Activated B cell treated with CpG ODN at 0.5 μM for 24 hours (primary cell): ENCODE data around the gene MASP1. TPM values are rescaled to one million over a fixed set of nuclear protein-coding genes. Genes with fewer than 3 reads are reported as not detected.

Experiments
- ATAC-seq: fragments of 200-7000 bp; cut with Tn5 transposase; one replicate; pipeline ENCODE4 v1.10.0; 2021; ENCODE audit warnings: low read depth, mild to moderate bottlenecking, moderate library complexity
- CTCF ChIA-PET: fragments of 350-600 bp; sonication (Branson Sonifier 250); formaldehyde crosslinking; loops from one replicate; lab custom pipeline; 2021; ENCODE audit warnings: antibody characterized with exemption; lab: Charles Lee
- POLR2A ChIA-PET: fragments of 350-600 bp; sonication (Branson Sonifier 250); formaldehyde crosslinking; loops from one replicate; lab custom pipeline; 2021; ENCODE audit warnings: antibody characterized with exemption; lab: Charles Lee
- DNase-seq: peaks from one replicate; pipeline ENCODE4 v3.0.0; 2022
- H3K27ac Mint-ChIP-seq: one replicate; pipeline ENCODE4 v1.8.0; 2020; ENCODE audit warnings: mixed read lengths
- H3K27me3 Mint-ChIP-seq: one replicate; pipeline ENCODE4 v1.8.0; 2021; ENCODE audit warnings: mixed read lengths
- H3K36me3 Mint-ChIP-seq: one replicate; pipeline ENCODE4 v1.8.0; 2021; ENCODE audit warnings: low read depth, mixed read lengths
- H3K4me1 Mint-ChIP-seq: one replicate; pipeline ENCODE4 v1.8.0; 2021; ENCODE audit warnings: mixed read lengths
- H3K4me3 Mint-ChIP-seq: one replicate; pipeline ENCODE4 v1.8.0; 2020; ENCODE audit warnings: mild to moderate bottlenecking, mixed read lengths
- H3K9me3 Mint-ChIP-seq: one replicate; pipeline ENCODE4 v1.8.0; 2020; ENCODE audit warnings: mixed read lengths
- intact Hi-C: fragments of 100-400 bp; cut with micrococcal nuclease; formaldehyde crosslinking; loops from one replicate; pipeline ENCODE4 v1.15.1; 2024
- total RNA-seq: library from RNA; stranded (reverse); gene quantifications from 2 replicates; pipeline ENCODE4 v1.2.3, GENCODE V29; 2022
- TF ChIP-seq, protein P1 (sequence below): fragments of 200-600 bp; IDR thresholded peaks from one replicate; pipeline ENCODE4 v1.8.0; 2022; ENCODE audit warnings: antibody characterized with exemption, mild to moderate bottlenecking

MASP1 gene
- total RNA-seq, 1 donor from 2014 or later: not detected

DNA sequence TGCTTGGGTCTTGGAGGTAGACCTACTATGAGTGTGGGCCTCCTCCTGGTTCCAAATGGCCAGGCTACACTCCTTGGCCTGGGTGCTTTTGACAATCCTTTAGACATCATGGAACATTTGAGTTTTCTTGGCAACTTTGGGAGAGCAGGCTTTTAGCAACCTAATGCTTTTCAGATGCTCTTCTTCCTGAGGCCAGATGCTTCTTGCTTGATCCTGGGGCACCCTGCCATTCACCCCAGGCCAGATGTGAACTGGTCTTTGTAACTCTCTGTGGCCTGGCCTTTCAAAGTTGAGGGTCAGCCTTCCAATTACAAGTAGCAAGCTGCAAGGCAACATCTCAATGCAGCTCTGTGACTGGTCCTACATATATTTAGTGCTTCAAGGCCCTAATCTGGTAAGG is 53.8 kb downstream of the MASP1 start:
- Mint-ChIP-seq H3K27ac (no peak overlapping the region), H3K36me3 (no peaks in the 10 kb centered on the region), H3K27me3 (no peaks in the 10 kb centered on the region), H3K4me1 (no peaks in the 10 kb centered on the region), H3K9me3 (peaks cover 5% of the 10 kb centered on the region), H3K4me3 (no peak overlapping the region)
- no peak for ATAC-seq
- TF ChIP-seq, protein P1, sequence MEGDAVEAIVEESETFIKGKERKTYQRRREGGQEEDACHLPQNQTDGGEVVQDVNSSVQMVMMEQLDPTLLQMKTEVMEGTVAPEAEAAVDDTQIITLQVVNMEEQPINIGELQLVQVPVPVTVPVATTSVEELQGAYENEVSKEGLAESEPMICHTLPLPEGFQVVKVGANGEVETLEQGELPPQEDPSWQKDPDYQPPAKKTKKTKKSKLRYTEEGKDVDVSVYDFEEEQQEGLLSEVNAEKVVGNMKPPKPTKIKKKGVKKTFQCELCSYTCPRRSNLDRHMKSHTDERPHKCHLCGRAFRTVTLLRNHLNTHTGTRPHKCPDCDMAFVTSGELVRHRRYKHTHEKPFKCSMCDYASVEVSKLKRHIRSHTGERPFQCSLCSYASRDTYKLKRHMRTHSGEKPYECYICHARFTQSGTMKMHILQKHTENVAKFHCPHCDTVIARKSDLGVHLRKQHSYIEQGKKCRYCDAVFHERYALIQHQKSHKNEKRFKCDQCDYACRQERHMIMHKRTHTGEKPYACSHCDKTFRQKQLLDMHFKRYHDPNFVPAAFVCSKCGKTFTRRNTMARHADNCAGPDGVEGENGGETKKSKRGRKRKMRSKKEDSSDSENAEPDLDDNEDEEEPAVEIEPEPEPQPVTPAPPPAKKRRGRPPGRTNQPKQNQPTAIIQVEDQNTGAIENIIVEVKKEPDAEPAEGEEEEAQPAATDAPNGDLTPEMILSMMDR: no peak
- intact Hi-C loops: no loop called here
- POLR2A ChIA-PET: no interaction called here
- DNase-seq: no peak
- CTCF ChIA-PET: no interaction called here

DNA sequence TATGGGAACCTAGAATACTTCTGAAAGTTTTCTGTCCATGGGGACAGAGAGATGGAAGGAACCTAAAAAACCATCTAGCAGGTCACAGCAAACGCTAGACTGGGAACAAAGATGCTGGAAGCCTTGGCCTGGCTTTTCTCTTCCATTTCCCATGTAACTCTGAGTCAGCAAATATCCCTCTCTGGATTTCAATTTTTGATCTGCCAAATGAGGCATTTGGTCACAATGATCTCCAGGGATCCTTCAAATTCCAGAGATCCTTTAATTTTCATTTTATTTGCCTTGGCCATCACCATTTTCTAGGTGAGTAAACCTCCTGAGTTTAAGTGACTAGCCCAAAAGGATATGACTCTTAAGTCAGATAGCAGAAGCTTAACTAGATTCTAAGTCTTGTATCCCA is 54.6 kb downstream of the MASP1 start:
- ATAC-seq: no peak
- intact Hi-C loops: no loop called here
- Mint-ChIP-seq H3K36me3 (no peaks in the 10 kb centered on the region), H3K4me1 (no peaks in the 10 kb centered on the region), H3K9me3 (peaks cover 5% of the 10 kb centered on the region), H3K4me3 (no peak overlapping the region), H3K27me3 (no peaks in the 10 kb centered on the region), H3K27ac (no peak overlapping the region)
- CTCF ChIA-PET: no interaction called here
- POLR2A ChIA-PET: no interaction called here
- TF ChIP-seq, protein P1: no peak
- no peak for DNase-seq

DNA sequence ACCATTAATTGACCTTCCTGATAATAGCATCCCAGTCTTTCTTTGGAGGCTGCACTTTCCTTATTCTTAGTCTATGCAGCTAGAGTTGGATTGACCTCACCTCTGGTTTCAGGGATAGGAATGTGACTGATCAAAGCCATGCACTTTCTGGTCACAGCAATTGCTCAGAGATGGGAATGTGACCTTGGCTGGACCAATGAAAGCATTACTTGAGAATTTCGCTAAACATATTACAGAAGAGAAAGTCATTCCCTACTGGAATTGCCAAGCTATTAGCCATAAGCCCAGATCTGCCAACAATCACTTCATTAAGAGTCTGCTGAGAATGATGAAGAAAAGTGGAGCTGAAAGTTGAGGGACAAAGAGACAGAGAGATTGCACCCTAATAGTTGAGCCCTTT is 61.5 kb downstream of the MASP1 start:
- no peak for ATAC-seq

DNA sequence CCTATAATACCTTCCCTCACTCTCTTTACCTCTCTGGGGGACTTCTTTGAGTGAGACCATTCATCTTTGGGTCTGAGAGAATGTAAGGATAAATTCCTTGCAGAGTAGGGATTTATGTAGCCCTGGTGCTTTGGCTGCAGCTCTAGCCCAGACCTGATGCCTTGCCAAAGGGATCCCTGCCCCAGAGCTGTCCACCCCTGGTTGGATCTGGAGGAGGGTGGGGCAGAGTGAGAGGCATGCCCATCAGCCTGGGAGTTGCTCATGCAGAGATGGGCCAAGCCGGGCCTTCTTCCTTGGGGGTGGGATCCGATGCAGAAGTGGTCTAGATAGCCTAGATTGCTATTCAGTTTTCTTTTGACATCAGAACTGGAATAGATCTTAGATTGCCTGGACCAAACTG is 62.8 kb downstream of the MASP1 start:
- Mint-ChIP-seq H3K4me3 (no peak overlapping the region), H3K27me3 (peaks cover 30% of the 10 kb centered on the region), H3K9me3 (no peaks in the 10 kb centered on the region), H3K36me3 (no peaks in the 10 kb centered on the region), H3K4me1 (no peaks in the 10 kb centered on the region), H3K27ac (no peak overlapping the region)
- ChIA-PET CTCF (interaction anchor here (1.0 kb wide), 1 partner anchor 8 kb away, joined by 3 read pairs; no protein-coding TSS in a partner anchor), POLR2A (no interaction called here)
- ATAC-seq: no peak
- TF ChIP-seq, protein P1: no peak
- intact Hi-C loops: loop anchor here (10.0 kb wide), 1 partner anchor 1916 kb away; no protein-coding TSS in a partner anchor
- DNase-seq: no peak

More for the DNA sequence above, 61.5 kb downstream of the MASP1 start:
- no peaks in the 10 kb centered on the region for H3K9me3 Mint-ChIP-seq
- peaks cover 30% of the 10 kb centered on the region for H3K27me3 Mint-ChIP-seq
- H3K27ac Mint-ChIP-seq: no peak overlapping the region
- intact Hi-C loops: no loop called here
- TF ChIP-seq, protein P1: no peak
- H3K4me1 Mint-ChIP-seq: no peaks in the 10 kb centered on the region
- DNase-seq: no peak
- H3K4me3 Mint-ChIP-seq: no peak overlapping the region
- CTCF ChIA-PET: interaction anchor here (1.0 kb wide), 1 partner anchor 10 kb away, joined by 3 read pairs; no protein-coding TSS in a partner anchor
- POLR2A ChIA-PET: interaction anchor here (0.6 kb wide), 1 partner anchor 172 kb away, joined by 3 read pairs; no protein-coding TSS in a partner anchor
- no peaks in the 10 kb centered on the region for H3K36me3 Mint-ChIP-seq

DNA sequence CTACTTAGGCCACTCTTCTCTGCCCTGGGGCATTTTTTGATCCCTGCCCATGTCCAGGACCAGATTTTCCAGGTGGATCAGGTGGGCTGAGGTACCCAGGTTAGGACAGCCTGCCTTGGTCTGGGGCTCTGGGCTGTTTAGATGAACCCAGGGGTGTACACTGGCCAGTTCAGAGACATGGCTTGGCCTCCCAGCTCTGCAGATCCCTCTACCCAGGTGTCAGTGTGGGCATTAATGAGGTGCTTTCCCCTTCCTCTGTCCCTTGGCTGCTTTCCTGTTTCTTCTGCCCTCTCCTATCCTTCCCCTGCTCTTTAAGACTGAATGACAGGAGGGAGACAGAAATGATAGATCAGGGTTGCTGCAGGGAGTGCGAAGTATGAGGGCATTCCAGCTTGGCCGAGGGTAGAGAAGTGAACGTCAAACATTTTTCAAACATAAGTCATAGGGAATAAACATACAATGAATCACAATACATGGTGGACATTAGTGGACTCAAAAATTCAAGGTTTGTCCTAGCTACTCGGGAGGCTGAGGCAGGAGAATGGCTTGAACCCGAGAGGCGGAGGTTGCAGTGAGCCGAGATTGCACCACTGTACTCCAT is 63.8 kb downstream of the MASP1 start:
- intact Hi-C loops: loop anchor here (10.0 kb wide), 1 partner anchor 1917 kb away; no protein-coding TSS in a partner anchor
- ATAC-seq: no peak
- Mint-ChIP-seq H3K9me3 (no peaks in the 10 kb centered on the region), H3K27ac (no peak overlapping the region), H3K4me3 (no peak overlapping the region), H3K27me3 (peaks cover 30% of the 10 kb centered on the region), H3K4me1 (no peaks in the 10 kb centered on the region), H3K36me3 (no peaks in the 10 kb centered on the region)
- CTCF ChIA-PET: interaction anchor here (1.2 kb wide), 1 partner anchor 1726 kb away, joined by 3 read pairs; no protein-coding TSS in a partner anchor
- POLR2A ChIA-PET: interaction anchor here (0.5 kb wide), 1 partner anchor 1544 kb away, joined by 3 read pairs; no protein-coding TSS in a partner anchor
- TF ChIP-seq, protein P1: no peak
- no peak for DNase-seq
